ENCODE measurements around the gene MED8.
A peak's percentile ranks its signal among the peaks of the same experiment; 100 is the strongest.
"Not testable (repeated sequence)": the region's sequence is repeated elsewhere in the genome, so short reads cannot be mapped to it uniquely, and the experiment has no call there.

The MED8 gene

GRCh38 chr1:43413426-43413825, 23.8 kb upstream of the MED8 start:
- in situ Hi-C loops (cut with MboI; ENCODE audit: low sequenced_read_pairs): loop anchor here (5.0 kb wide), 1 partner anchor 186 kb away; no protein-coding TSS in a partner anchor
- not testable (repeated sequence) for H3K9me3 ChIP-seq; H3K27me3 ChIP-seq (ENCODE audit: low read depth); H3K4me1 ChIP-seq; DNase-seq (ENCODE audit: low spot score in 2 of 2); H3K4me3 ChIP-seq
- H3K36me3 ChIP-seq (replicated peaks): peaks cover 18% of the 10 kb centered on the region

DNA sequence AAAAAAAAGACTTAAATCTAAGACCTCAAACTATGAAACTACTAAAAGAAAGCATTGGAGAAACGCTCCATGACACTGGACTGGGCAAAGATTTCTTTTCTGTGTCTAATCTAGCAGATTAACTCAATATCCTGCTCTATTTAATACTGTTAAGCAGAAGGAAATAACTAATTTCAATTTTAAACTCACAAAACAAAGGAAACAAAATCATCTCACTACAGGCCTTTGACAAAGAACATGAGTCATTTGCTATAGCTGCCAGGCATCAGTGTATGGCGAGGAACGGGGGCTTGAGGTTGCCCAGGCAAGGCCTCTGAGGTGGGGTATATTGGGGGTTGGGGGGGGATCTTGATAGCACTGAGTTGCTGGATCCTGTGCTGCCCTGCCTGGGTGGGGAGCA, 21.0 kb upstream of the MED8 start:
- no peaks in the 10 kb centered on the region for H3K27me3 ChIP-seq (ENCODE audit: low read depth)

GRCh38 chr1:43405876-43406234, 16.3 kb upstream of the MED8 start:
- in situ Hi-C loops (cut with MboI; ENCODE audit: low sequenced_read_pairs): no loop called here
- no peak overlapping the region for H3K4me3 ChIP-seq
- H3K9me3 ChIP-seq: no peaks in the 10 kb centered on the region
- H3K4me1 ChIP-seq: no peaks in the 10 kb centered on the region
- peaks cover 34% of the 10 kb centered on the region for H3K36me3 ChIP-seq (replicated peaks)
- DNase-seq (ENCODE audit: low spot score in 2 of 2): no peak
- H3K27me3 ChIP-seq (ENCODE audit: low read depth): no peaks in the 10 kb centered on the region

More for the DNA sequence above, 21.0 kb upstream of the MED8 start:
- H3K4me1 ChIP-seq: no peaks in the 10 kb centered on the region
- no peaks in the 10 kb centered on the region for H3K9me3 ChIP-seq
- H3K36me3 ChIP-seq (replicated peaks): peaks cover 19% of the 10 kb centered on the region
- no peak for DNase-seq (ENCODE audit: low spot score in 2 of 2)
- no peak overlapping the region for H3K4me3 ChIP-seq
- in situ Hi-C loops (cut with MboI; ENCODE audit: low sequenced_read_pairs): loop anchor here (5.0 kb wide), 1 partner anchor 183 kb away; no protein-coding TSS in a partner anchor

DNA sequence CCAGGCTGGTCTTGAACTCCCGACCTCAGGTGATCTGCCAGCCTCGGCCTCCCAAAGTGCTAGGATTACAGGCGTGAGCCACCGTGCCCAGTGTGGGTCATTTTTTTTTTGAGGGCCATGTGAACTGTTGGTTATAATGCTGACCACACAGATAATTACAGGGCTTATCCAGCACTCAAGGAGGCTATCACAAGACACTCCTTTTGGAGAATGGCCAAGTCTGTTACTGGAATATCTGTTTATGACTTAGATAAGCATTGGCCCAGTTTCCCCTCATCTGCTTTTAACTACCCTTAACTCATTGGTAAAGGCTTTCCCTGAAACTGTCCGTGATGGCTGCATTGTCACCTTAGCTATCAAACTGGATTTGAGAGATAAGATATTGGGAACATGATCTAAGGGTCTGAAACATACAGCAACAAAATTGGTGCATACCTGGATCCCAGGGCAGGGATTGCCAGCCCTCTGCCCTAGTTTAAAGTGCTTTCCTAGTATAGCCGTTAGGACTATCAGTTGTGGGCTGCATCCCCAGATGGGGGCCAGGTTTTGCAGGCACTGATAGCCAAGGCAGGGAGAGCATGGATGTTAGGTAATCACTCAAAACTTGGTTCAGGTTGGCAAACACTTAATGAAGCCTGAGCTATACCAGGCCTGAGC, 15.7 kb upstream of the MED8 start:
- Histone ChIP-seq H3K4me1 (no peaks in the 10 kb centered on the region), H3K36me3 (replicated peaks) (peaks cover 34% of the 10 kb centered on the region), H3K4me3 (no peak overlapping the region), H3K27me3 (ENCODE audit: low read depth) (no peaks in the 10 kb centered on the region), H3K9me3 (no peaks in the 10 kb centered on the region)
- in situ Hi-C loops (cut with MboI; ENCODE audit: low sequenced_read_pairs): no loop called here
- DNase-seq (ENCODE audit: low spot score in 2 of 2): no peak

- in situ Hi-C loops (cut with MboI; ENCODE audit: low sequenced_read_pairs): no loop called here
- no peak for DNase-seq (ENCODE audit: low spot score in 2 of 2)
- H3K4me1 ChIP-seq: no peaks in the 10 kb centered on the region
- H3K9me3 ChIP-seq: no peaks in the 10 kb centered on the region
- H3K4me3 ChIP-seq: no peak overlapping the region
- no peaks in the 10 kb centered on the region for H3K27me3 ChIP-seq (ENCODE audit: low read depth)
- H3K36me3 ChIP-seq (replicated peaks): peaks cover 29% of the 10 kb centered on the region
These were observed 14.8 kb upstream of the MED8 start for GRCh38 chr1:43404353-43404752.

GRCh38 chr1:43402089-43402865, 12.7 kb upstream of the MED8 start:
- no peak overlapping the region for H3K4me3 ChIP-seq
- no peaks in the 10 kb centered on the region for H3K27me3 ChIP-seq (ENCODE audit: low read depth)
- H3K4me1 ChIP-seq: no peaks in the 10 kb centered on the region
- H3K9me3 ChIP-seq: no peaks in the 10 kb centered on the region
- in situ Hi-C loops (cut with MboI; ENCODE audit: low sequenced_read_pairs): no loop called here
- DNase-seq (ENCODE audit: low spot score in 2 of 2): no peak
- peaks cover 21% of the 10 kb centered on the region for H3K36me3 ChIP-seq (replicated peaks)

DNA sequence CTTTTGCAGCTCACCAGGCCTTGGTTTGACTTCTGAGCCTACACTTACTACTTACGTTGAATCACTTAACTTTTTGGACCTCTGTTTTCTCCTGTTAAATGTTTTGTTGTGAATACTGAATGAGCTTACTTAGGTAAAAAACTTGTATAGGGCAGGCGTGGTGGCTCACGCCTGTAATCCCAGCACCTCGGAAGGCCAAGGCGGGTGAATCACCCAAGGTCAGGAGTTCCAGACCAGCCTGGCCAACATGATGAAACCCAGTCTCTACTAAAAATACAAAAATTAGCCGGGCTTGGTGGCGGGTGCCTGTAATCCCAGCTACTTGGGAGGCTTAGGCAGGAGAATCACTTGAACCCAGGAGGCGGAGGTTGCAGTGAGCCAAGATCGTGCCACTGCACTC, 10.8 kb upstream of the MED8 start:
- DNase-seq (ENCODE audit: low spot score in 2 of 2); H3K4me1 ChIP-seq; in situ Hi-C loops (cut with MboI; ENCODE audit: low sequenced_read_pairs); H3K9me3 ChIP-seq; H3K27me3 ChIP-seq (ENCODE audit: low read depth); H3K4me3 ChIP-seq: not testable (repeated sequence)
- peaks cover 14% of the 10 kb centered on the region for H3K36me3 ChIP-seq (replicated peaks)

- H3K4me1 ChIP-seq: no peaks in the 10 kb centered on the region
- no peak for DNase-seq (ENCODE audit: low spot score in 2 of 2)
- H3K4me3 ChIP-seq: no peak overlapping the region
- no peaks in the 10 kb centered on the region for H3K9me3 ChIP-seq
- H3K27me3 ChIP-seq (ENCODE audit: low read depth): no peaks in the 10 kb centered on the region
- H3K36me3 ChIP-seq (replicated peaks): no peaks in the 10 kb centered on the region; the same call in 1 of the 2 replicates
- in situ Hi-C loops (cut with MboI; ENCODE audit: low sequenced_read_pairs): no loop called here
These were observed 8.6 kb upstream of the MED8 start for GRCh38 chr1:43398227-43398626.

- H3K27me3 ChIP-seq (ENCODE audit: low read depth): no peaks in the 10 kb centered on the region
- in situ Hi-C loops (cut with MboI; ENCODE audit: low sequenced_read_pairs): no loop called here
- DNase-seq (ENCODE audit: low spot score in 2 of 2): no peak
These were observed 6.5 kb upstream of the MED8 start for GRCh38 chr1:43396059-43396458.

GRCh38 chr1:43395523-43395922, 5.9 kb upstream of the MED8 start:
- Histone ChIP-seq H3K27me3 (ENCODE audit: low read depth) (no peaks in the 10 kb centered on the region), H3K9me3 (no peaks in the 10 kb centered on the region), H3K36me3 (replicated peaks) (no peaks in the 10 kb centered on the region), H3K4me3 (no peak overlapping the region), H3K4me1 (peaks cover 3% of the 10 kb centered on the region; the same call in 1 of the 2 replicates)
- DNase-seq (ENCODE audit: low spot score in 2 of 2): no peak
- in situ Hi-C loops (cut with MboI; ENCODE audit: low sequenced_read_pairs): no loop called here

More at GRCh38 chr1:43396059-43396458, 6.5 kb upstream of the MED8 start:
- Histone ChIP-seq H3K4me1 (no peaks in the 10 kb centered on the region), H3K36me3 (replicated peaks) (no peaks in the 10 kb centered on the region), H3K9me3 (no peaks in the 10 kb centered on the region), H3K4me3 (no peak overlapping the region)

GRCh38 chr1:43392702-43393101, 3.1 kb upstream of the MED8 start:
- in situ Hi-C loops (cut with MboI; ENCODE audit: low sequenced_read_pairs): no loop called here
- Histone ChIP-seq H3K4me1 (peaks cover 6% of the 10 kb centered on the region), H3K27me3 (ENCODE audit: low read depth) (no peaks in the 10 kb centered on the region), H3K36me3 (replicated peaks) (no peaks in the 10 kb centered on the region), H3K4me3 (no peak overlapping the region), H3K9me3 (no peaks in the 10 kb centered on the region)
- DNase-seq (ENCODE audit: low spot score in 2 of 2): no peak

- Histone ChIP-seq H3K36me3 (replicated peaks) (peaks cover 37% of the 10 kb centered on the region), H3K4me3 (peak overlapping the region; percentile 83), H3K4me1 (peaks cover 6% of the 10 kb centered on the region), H3K9me3 (no peaks in the 10 kb centered on the region), H3K27me3 (ENCODE audit: low read depth) (no peaks in the 10 kb centered on the region)
- in situ Hi-C loops (cut with MboI; ENCODE audit: low sequenced_read_pairs): no loop called here
- no peak for DNase-seq (ENCODE audit: low spot score in 2 of 2)
These were observed 987 bp downstream of the MED8 start for GRCh38 chr1:43388613-43389012.

GRCh38 chr1:43387976-43388599, 1.5 kb downstream of the MED8 start:
- peaks cover 6% of the 10 kb centered on the region for H3K4me1 ChIP-seq
- no peak for DNase-seq (ENCODE audit: low spot score in 2 of 2)
- H3K36me3 ChIP-seq (replicated peaks): peaks cover 42% of the 10 kb centered on the region
- H3K4me3 ChIP-seq: no peak overlapping the region; the same call in 1 of the 2 replicates
- H3K9me3 ChIP-seq: no peaks in the 10 kb centered on the region
- H3K27me3 ChIP-seq (ENCODE audit: low read depth): no peaks in the 10 kb centered on the region
- in situ Hi-C loops (cut with MboI; ENCODE audit: low sequenced_read_pairs): no loop called here

- H3K36me3 ChIP-seq (replicated peaks): peaks cover 45% of the 10 kb centered on the region
- in situ Hi-C loops (cut with MboI; ENCODE audit: low sequenced_read_pairs): no loop called here
These were observed 2.9 kb downstream of the MED8 start for GRCh38 chr1:43386676-43387075.

More at GRCh38 chr1:43386676-43387075, 2.9 kb downstream of the MED8 start:
- Histone ChIP-seq H3K4me3 (no peak overlapping the region), H3K27me3 (ENCODE audit: low read depth) (no peaks in the 10 kb centered on the region), H3K4me1 (peaks cover 6% of the 10 kb centered on the region), H3K9me3 (no peaks in the 10 kb centered on the region)
- DNase-seq (ENCODE audit: low spot score in 2 of 2): no peak

Measured in HAP-1 (cell line).